ENCODE data around the gene ARHGEF6.

Gene ARHGEF6

GRCh38 chrX:136762820-136763452 is 17.8 kb downstream of the ARHGEF6 start:
- no peak overlapping the region for H3K4me3 ChIP-seq (ENCODE audit: low read depth, low read length)
- no peak for TF ChIP-seq CTCF (IDR thresholded peaks at IDR 0.05; ENCODE audit: insufficient read depth, low read depth, low read length, missing control alignments)
- no peak for DNase-seq (ENCODE audit: low read depth)

- no peak for TF ChIP-seq CTCF (IDR thresholded peaks at IDR 0.05; ENCODE audit: insufficient read depth, low read depth, low read length, missing control alignments)
- DNase-seq (ENCODE audit: low read depth): no peak
- no peak overlapping the region for H3K4me3 ChIP-seq (ENCODE audit: low read depth, low read length)
Measured at GRCh38 chrX:136761421-136761820, 19.3 kb downstream of the ARHGEF6 start.

- DNase-seq (ENCODE audit: low read depth): peak; percentile 58
- H3K4me3 ChIP-seq (ENCODE audit: low read depth, low read length): no peak overlapping the region
- no peak for TF ChIP-seq CTCF (IDR thresholded peaks at IDR 0.05; ENCODE audit: insufficient read depth, low read depth, low read length, missing control alignments)
Measured at GRCh38 chrX:136759968-136760367, 20.8 kb downstream of the ARHGEF6 start.

GRCh38 chrX:136755411-136755810 is 25.3 kb downstream of the ARHGEF6 start:
- no peak overlapping the region for H3K4me3 ChIP-seq (ENCODE audit: low read depth, low read length)
- DNase-seq (ENCODE audit: low read depth): no peak
- TF ChIP-seq CTCF (IDR thresholded peaks at IDR 0.05; ENCODE audit: insufficient read depth, low read depth, low read length, missing control alignments): no peak

- no peak overlapping the region for H3K4me3 ChIP-seq (ENCODE audit: low read depth, low read length)
- DNase-seq (ENCODE audit: low read depth): no peak
- TF ChIP-seq CTCF (IDR thresholded peaks at IDR 0.05; ENCODE audit: insufficient read depth, low read depth, low read length, missing control alignments): no peak
Measured at GRCh38 chrX:136754651-136755050, 26.1 kb downstream of the ARHGEF6 start.

- DNase-seq (ENCODE audit: low read depth): no peak
- no peak for TF ChIP-seq CTCF (IDR thresholded peaks at IDR 0.05; ENCODE audit: insufficient read depth, low read depth, low read length, missing control alignments)
- no peak overlapping the region for H3K4me3 ChIP-seq (ENCODE audit: low read depth, low read length)
Measured at GRCh38 chrX:136752796-136753195, 27.9 kb downstream of the ARHGEF6 start.

GRCh38 chrX:136752346-136752745 is 28.4 kb downstream of the ARHGEF6 start:
- TF ChIP-seq CTCF (IDR thresholded peaks at IDR 0.05; ENCODE audit: insufficient read depth, low read depth, low read length, missing control alignments): no peak
- no peak for DNase-seq (ENCODE audit: low read depth)
- H3K4me3 ChIP-seq (ENCODE audit: low read depth, low read length): no peak overlapping the region
